A549 (cell line): Measurements from ENCODE around the gene MOCS1. TPM values are rescaled to one million over a fixed set of nuclear protein-coding genes. Genes with fewer than 3 reads are reported as not detected.

Experiments
- ATAC-seq, 2 experiments: fragments of 200-7000 bp in 1 of 2; fragments of >200 bp in 1 of 2; cut with Nextera tagmentation in 1 of 2; cut with Tn5 transposase in 1 of 2; 3 replicates each; pipeline versions ENCODE4 v1.8.0 to v1.9.1; 2018 to 2020; ENCODE audit warnings: mild to moderate bottlenecking in 1 of 2, moderate library complexity in 1 of 2
- CTCF ChIA-PET: fragments of 300-600 bp; sonication (Branson Sonifier 250); formaldehyde crosslinking; extraction: SDS; loops from one replicate; lab custom pipeline; 2021; ENCODE audit warnings: antibody characterized with exemption, inconsistent platforms; lab: Yijun Ruan, JAX
- POLR2A ChIA-PET: fragments of 350-600 bp; formaldehyde crosslinking; extraction: SDS; loops from one replicate; lab custom pipeline; 2021; ENCODE audit warnings: antibody characterized with exemption, inconsistent platforms; lab: Yijun Ruan, JAX
- DNase-seq, 2 experiments: peaks; one replicate each; pipeline versions ENCODE4 v3.0.0 to v3.0.0-alpha.2; 2011 to 2016; ENCODE audit warnings: low read depth in 1 of 2, low spot score in 1 of 2
- FAIRE-seq: peaks from 2 replicates; lab custom pipeline; 2011; peaks lifted over from hg19 to GRCh38; lab: Jason Lieb, UNC
- H3K27ac ChIP-seq, 2 experiments: fragments of >200 bp; sonication (Bioruptor Twin); formaldehyde crosslinking; 3 replicates each; pipeline ENCODE4 v1.5.1; 2016 to 2017
- H3K4me1 ChIP-seq: fragments of >200 bp; sonication (Bioruptor Twin); formaldehyde crosslinking; 3 replicates; pipeline ENCODE4 v1.6.1; 2016
- H3K4me2 ChIP-seq: fragments of >200 bp; sonication (Bioruptor Twin); formaldehyde crosslinking; 3 replicates; pipeline ENCODE4 v1.6.1; 2016
- H3K4me3 ChIP-seq: fragments of >200 bp; sonication (Bioruptor Twin); formaldehyde crosslinking; 3 replicates; pipeline ENCODE4 v1.5.1; 2016
- H3K9me3 ChIP-seq: fragments of >200 bp; sonication (Bioruptor Twin); formaldehyde crosslinking; 3 replicates; pipeline ENCODE4 v1.6.1; 2016
- CHD4 ChIP-seq: fragments of 200-600 bp; sonication (generic); IDR thresholded peaks from 2 replicates; pipeline ENCODE4 v1.6.1; 2016; ENCODE audit warnings: antibody characterized with exemption, mild to moderate bottlenecking, borderline replicate concordance
- HOXB5 ChIP-seq: fragments of 250-450 bp; sonication (Bioruptor Pico); IDR thresholded peaks from 2 replicates; pipeline ENCODE4 v1.5.0; 2020; ENCODE audit warnings: mild to moderate bottlenecking, moderate library complexity
- MAZ ChIP-seq: fragments of 150-350 bp; IDR thresholded peaks from 2 replicates; pipeline ENCODE4 v1.6.1; 2014; ENCODE audit warnings: antibody characterized with exemption, low read depth, low read length, borderline replicate concordance
- RAD21 ChIP-seq, 2 experiments: fragments of >200 bp in 1 of 2; sonication (Bioruptor Twin) in 1 of 2; formaldehyde crosslinking in 1 of 2; IDR thresholded peaks in 1 of 2; conservative IDR thresholded peaks in 1 of 2; 2 replicates in 1 of 2; 3 replicates in 1 of 2; pipeline ENCODE4 v1.6.1; 2012 to 2018; ENCODE audit warnings: inconsistent platforms in 1 of 2
- RNF2 ChIP-seq: fragments of 200-600 bp; sonication (generic); IDR thresholded peaks from 2 replicates; pipeline ENCODE4 v1.6.1; 2016; ENCODE audit warnings: low read depth, mild to moderate bottlenecking, antibody characterized with exemption, moderate library complexity, borderline replicate concordance
- SMC3 ChIP-seq: fragments of >200 bp; sonication (Bioruptor Twin); formaldehyde crosslinking; IDR thresholded peaks from 3 replicates; pipeline ENCODE4 v1.6.1; 2018; ENCODE audit warnings: inconsistent platforms
- TFCP2L1 ChIP-seq: fragments of 250-450 bp; sonication (Bioruptor Pico); IDR thresholded peaks from 2 replicates; pipeline ENCODE4 v1.5.0; 2021; ENCODE audit warnings: mild to moderate bottlenecking
- TP53 ChIP-seq: fragments of 250-450 bp; sonication (Bioruptor Pico); IDR thresholded peaks from 2 replicates; pipeline ENCODE4 v1.5.0; 2021; ENCODE audit warnings: mild to moderate bottlenecking, moderate library complexity
- ZC3H11A ChIP-seq: fragments of 450-650 bp; IDR thresholded peaks from 2 replicates; pipeline ENCODE4 v1.6.1; 2014; ENCODE audit warnings: antibody characterized with exemption, mild to moderate bottlenecking
- ZFP36 ChIP-seq: fragments of 450-650 bp; IDR thresholded peaks from 2 replicates; pipeline ENCODE4 v1.6.1; 2014; ENCODE audit warnings: borderline replicate concordance; ENCODE audit not compliant: partially characterized antibody
- WGBS: methylation state at CpG from one replicate; pipeline ENCODE4 v1.1.6; 2017; ENCODE audit errors: missing lambda C conversion rate; 5-methylcytosine and 5-hydroxymethylcytosine counted together
- polyA plus RNA-seq, 4 experiments: library from polyadenylated mRNA; depleted of rRNA in 3 of 4; stranded (reverse); fragments of >200 nt; fragmentation: RNase III in 1 of 4; extraction: RNeasy Plus Mini Kit Qiagen cat#74134 plus additional on column Dnase treatment in 1 of 4; gene quantifications; 2 replicates in 3 of 4; 3 replicates in 1 of 4; pipeline ENCODE4 v1.2.3, GENCODE V29; 2011 to 2017
- TF ChIP-seq, protein P1 (sequence below): fragments of 150-350 bp; IDR thresholded peaks from 2 replicates; pipeline ENCODE4 v1.6.1; 2014; ENCODE audit warnings: low read depth, mild to moderate bottlenecking, low read length
- TF ChIP-seq, protein P2 (sequence below): fragments of 450-650 bp; IDR thresholded peaks from 2 replicates; pipeline ENCODE4 v1.6.1; 2014; ENCODE audit warnings: antibody characterized with exemption
- TF ChIP-seq, protein P3 (sequence below): fragments of >200 bp; sonication (Bioruptor Twin); formaldehyde crosslinking; IDR thresholded peaks from 3 replicates; pipeline ENCODE4 v1.5.1; 2016
- TF ChIP-seq, protein P4 (sequence below): IDR thresholded peaks from 2 replicates; pipeline ENCODE4 v1.6.1; 2012; ENCODE audit warnings: low read depth, borderline replicate concordance

Gene MOCS1
- polyA plus RNA-seq, 2 of the 4 experiments (the other 2 are of a cell fraction): 0.68 to 1.8 TPM

DNA sequence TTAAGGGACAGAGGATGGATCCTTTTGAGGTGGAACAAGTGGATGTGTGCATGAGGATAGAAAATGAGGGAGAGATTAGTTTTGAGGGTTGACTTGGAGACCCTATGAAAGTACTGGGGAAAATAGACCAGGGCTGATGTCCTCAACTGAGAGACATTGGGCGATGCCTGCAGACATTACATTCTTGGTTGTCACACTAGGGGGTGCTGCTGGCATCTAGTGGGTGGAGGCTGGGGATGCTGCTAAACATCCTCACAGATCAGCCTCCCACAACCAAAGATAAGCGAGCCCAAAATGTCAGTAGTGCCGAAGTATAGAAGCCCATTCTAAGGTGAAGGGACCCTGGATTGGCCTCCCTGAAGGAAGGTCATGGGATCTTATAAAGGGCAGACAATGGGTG, 63.3 kb downstream of the MOCS1 start:
- FAIRE-seq: no peak
- no peak for DNase-seq
- ChIA-PET POLR2A (no interaction called here), CTCF (no interaction called here)
- Histone ChIP-seq H3K4me2 (no peak overlapping the region), H3K4me3 (no peak overlapping the region), H3K9me3 (no peaks in the 10 kb centered on the region), H3K4me1 (no peaks in the 10 kb centered on the region), H3K27ac (no peak overlapping the region)
- 0% methylated on average over 3 of the region's 3 CpGs for WGBS
- ATAC-seq: no peak
- TF ChIP-seq MAZ: no peak

DNA sequence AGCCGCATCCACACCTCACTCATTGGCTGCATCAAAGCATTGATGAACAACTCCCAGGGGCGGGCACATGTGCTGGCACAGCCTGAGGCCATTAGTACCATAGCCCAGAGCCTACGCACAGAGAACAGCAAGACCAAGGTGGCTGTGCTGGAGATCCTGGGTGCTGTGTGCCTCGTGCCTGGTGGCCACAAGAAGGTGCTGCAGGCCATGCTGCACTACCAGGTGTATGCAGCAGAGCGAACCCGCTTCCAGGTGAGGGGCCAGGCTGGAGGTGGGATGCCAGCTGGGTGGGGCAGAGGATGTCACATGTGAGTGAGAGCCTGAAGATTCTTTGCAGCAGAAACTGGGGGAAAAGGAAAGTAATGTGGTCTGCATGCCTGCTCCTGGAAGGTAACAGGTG, 66.7 kb downstream of the MOCS1 start:
- ChIA-PET POLR2A (no interaction called here), CTCF (no interaction called here)
- TF ChIP-seq, protein P1, sequence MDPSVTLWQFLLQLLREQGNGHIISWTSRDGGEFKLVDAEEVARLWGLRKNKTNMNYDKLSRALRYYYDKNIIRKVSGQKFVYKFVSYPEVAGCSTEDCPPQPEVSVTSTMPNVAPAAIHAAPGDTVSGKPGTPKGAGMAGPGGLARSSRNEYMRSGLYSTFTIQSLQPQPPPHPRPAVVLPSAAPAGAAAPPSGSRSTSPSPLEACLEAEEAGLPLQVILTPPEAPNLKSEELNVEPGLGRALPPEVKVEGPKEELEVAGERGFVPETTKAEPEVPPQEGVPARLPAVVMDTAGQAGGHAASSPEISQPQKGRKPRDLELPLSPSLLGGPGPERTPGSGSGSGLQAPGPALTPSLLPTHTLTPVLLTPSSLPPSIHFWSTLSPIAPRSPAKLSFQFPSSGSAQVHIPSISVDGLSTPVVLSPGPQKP: no peak
- TF ChIP-seq TFCP2L1 (CRISPR knock-in tag) (no peak), SMC3 (no peak), TP53 (CRISPR knock-in tag) (no peak), CHD4 (no peak), RNF2 (no peak), RAD21 (conservative IDR thresholded peaks at IDR 0.05 in 1 of 2, IDR thresholded peaks at IDR 0.05 in 1 of 2) (no peak)
- TF ChIP-seq, protein P2, sequence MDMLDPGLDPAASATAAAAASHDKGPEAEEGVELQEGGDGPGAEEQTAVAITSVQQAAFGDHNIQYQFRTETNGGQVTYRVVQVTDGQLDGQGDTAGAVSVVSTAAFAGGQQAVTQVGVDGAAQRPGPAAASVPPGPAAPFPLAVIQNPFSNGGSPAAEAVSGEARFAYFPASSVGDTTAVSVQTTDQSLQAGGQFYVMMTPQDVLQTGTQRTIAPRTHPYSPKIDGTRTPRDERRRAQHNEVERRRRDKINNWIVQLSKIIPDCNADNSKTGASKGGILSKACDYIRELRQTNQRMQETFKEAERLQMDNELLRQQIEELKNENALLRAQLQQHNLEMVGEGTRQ: no peak
- no peak for DNase-seq
- no peak for FAIRE-seq
- Histone ChIP-seq H3K4me3 (no peak overlapping the region), H3K4me1 (no peaks in the 10 kb centered on the region), H3K9me3 (no peaks in the 10 kb centered on the region), H3K27ac (no peak overlapping the region), H3K4me2 (no peak overlapping the region)
- WGBS: 0% methylated on average over 2 of the region's 6 CpGs
- ATAC-seq: no peak

DNA sequence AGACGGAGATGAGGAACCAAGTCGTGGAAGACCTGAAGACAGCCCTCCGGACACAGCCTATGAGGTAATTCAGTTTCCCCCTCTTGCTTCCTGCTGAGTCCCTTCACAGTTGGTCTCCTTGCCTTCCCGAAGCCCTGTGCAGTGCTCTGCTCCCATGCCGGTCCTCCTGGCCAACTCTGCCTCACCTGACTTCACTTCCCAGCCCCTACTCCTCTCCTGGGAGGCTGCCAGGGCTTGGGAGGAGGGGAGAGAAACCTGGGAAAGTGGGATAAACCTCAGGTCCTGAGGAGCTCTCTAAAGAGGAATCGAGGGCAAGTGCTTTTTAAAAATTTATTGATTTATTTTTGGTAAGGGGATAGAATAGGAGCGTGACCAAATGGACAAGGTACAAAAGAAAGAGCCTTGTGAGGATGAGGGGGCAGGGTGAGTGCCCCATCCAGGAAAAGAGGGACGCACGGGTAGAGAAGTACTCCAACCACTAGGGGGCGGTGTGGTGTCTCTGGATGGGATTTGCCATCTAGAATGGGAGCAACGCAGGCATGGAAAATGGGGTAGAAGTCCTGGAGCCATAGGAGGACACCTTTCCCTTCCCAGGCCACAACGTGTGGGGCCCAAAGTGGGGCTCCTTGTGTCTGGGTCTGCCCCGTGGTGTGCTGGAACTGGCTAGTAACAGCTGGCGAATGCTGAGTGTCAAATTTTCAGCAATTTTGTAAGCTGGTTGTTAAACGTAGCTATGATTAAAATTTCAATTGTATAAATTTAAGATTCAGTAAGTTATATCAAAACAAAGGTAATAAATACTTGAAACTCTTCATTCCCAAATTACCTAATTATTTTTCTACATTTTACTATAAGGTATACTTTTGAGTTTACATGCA, 69.0 kb downstream of the MOCS1 start:
- Histone ChIP-seq H3K9me3 (no peaks in the 10 kb centered on the region), H3K4me3 (no peak overlapping the region)
- FAIRE-seq (no peak), DNase-seq (peak; percentile 26 to 52)
- WGBS: 28% methylated on average over 13 of the region's 15 CpGs
- CTCF ChIA-PET: interaction anchor here (0.6 to 1.4 kb wide), 7 partner anchors 8 to 487 kb away, joined by 3 to 5 read pairs (median 3); no protein-coding TSS in a partner anchor
- TF ChIP-seq RAD21 (conservative IDR thresholded peaks at IDR 0.05 in 1 of 2, IDR thresholded peaks at IDR 0.05 in 1 of 2): peak in 1 of 2 experiments; percentile 31; a peak in 1 of 5 replicates
- TF ChIP-seq, protein P3, sequence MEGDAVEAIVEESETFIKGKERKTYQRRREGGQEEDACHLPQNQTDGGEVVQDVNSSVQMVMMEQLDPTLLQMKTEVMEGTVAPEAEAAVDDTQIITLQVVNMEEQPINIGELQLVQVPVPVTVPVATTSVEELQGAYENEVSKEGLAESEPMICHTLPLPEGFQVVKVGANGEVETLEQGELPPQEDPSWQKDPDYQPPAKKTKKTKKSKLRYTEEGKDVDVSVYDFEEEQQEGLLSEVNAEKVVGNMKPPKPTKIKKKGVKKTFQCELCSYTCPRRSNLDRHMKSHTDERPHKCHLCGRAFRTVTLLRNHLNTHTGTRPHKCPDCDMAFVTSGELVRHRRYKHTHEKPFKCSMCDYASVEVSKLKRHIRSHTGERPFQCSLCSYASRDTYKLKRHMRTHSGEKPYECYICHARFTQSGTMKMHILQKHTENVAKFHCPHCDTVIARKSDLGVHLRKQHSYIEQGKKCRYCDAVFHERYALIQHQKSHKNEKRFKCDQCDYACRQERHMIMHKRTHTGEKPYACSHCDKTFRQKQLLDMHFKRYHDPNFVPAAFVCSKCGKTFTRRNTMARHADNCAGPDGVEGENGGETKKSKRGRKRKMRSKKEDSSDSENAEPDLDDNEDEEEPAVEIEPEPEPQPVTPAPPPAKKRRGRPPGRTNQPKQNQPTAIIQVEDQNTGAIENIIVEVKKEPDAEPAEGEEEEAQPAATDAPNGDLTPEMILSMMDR: peak; percentile 26; the same call in 2 of the 3 replicates
- no peak for TF ChIP-seq ZC3H11A
- TF ChIP-seq, protein P4, sequence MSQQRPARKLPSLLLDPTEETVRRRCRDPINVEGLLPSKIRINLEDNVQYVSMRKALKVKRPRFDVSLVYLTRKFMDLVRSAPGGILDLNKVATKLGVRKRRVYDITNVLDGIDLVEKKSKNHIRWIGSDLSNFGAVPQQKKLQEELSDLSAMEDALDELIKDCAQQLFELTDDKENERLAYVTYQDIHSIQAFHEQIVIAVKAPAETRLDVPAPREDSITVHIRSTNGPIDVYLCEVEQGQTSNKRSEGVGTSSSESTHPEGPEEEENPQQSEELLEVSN: no peak
- no peak for TF ChIP-seq HOXB5
- no peak for TF ChIP-seq ZFP36
- TF ChIP-seq, all 56 proteins: peak for 2
- peak in 1 of 2 experiments; percentile 74; a peak in 3 of 6 replicates for ATAC-seq
- Histone ChIP-seq H3K27ac (no peak overlapping the region), H3K4me1 (no peaks in the 10 kb centered on the region), H3K4me2 (no peak overlapping the region)
- POLR2A ChIA-PET: no interaction called here
